GM06990 (cell line): ENCODE results near the gene PRDM15.

Experiments used
- DNase-seq: peaks from one replicate; pipeline ENCODE4 v3.0.0-alpha.2; 2011; ENCODE audit not compliant: insufficient read length; ENCODE audit errors: extremely low read depth
- H3K27me3 ChIP-seq: replicated peaks from 2 replicates; pipeline ENCODE4 v1.6.0; 2011; ENCODE audit warnings: low read length; ENCODE audit not compliant: control insufficient read depth, insufficient read depth
- H3K36me3 ChIP-seq: 2 replicates; pipeline ENCODE4 v1.5.1; 2011; ENCODE audit warnings: low read length; ENCODE audit not compliant: control insufficient read depth, insufficient read depth
- H3K4me3 ChIP-seq: replicated peaks from 2 replicates; pipeline ENCODE4 v1.5.1; 2011; ENCODE audit warnings: low read depth, mild to moderate bottlenecking, control low read depth, low read length
- CTCF ChIP-seq: IDR thresholded peaks from 2 replicates; pipeline ENCODE4 v1.5.1; 2011; ENCODE audit warnings: low read length, control low read depth, mild to moderate bottlenecking, inconsistent platforms; ENCODE audit not compliant: insufficient read depth, poor library complexity, severe bottlenecking

PRDM15 gene

GRCh38 chr21:41779659-41780058 lies 99.5 kb downstream of the PRDM15 start:
- Histone ChIP-seq H3K4me3 (no peak overlapping the region), H3K36me3 (no peaks in the 10 kb centered on the region), H3K27me3 (no peaks in the 10 kb centered on the region; the same call in none of the 2 replicates)
- no peak for DNase-seq
- TF ChIP-seq CTCF = no peak

GRCh38 chr21:41778930-41779600 lies 100.1 kb downstream of the PRDM15 start:
- DNase-seq = no peak
- Histone ChIP-seq H3K36me3 (no peaks in the 10 kb centered on the region), H3K4me3 (no peak overlapping the region), H3K27me3 (no peaks in the 10 kb centered on the region; the same call in none of the 2 replicates)
- peak; percentile 9 for TF ChIP-seq CTCF

GRCh38 chr21:41777951-41778815 lies 101.0 kb downstream of the PRDM15 start:
- no peaks in the 10 kb centered on the region for H3K36me3 ChIP-seq
- TF ChIP-seq CTCF = peak; percentile 44
- H3K27me3 ChIP-seq = no peaks in the 10 kb centered on the region; the same call in none of the 2 replicates
- no peak for DNase-seq
- no peak overlapping the region for H3K4me3 ChIP-seq

- TF ChIP-seq CTCF = no peak
- no peak for DNase-seq
These were observed 102.4 kb downstream of the PRDM15 start for GRCh38 chr21:41776778-41777177.

GRCh38 chr21:41775149-41775472 lies 104.0 kb downstream of the PRDM15 start:
- no peak overlapping the region for H3K4me3 ChIP-seq
- H3K27me3 ChIP-seq = no peaks in the 10 kb centered on the region; the same call in none of the 2 replicates
- DNase-seq = no peak
- no peaks in the 10 kb centered on the region for H3K36me3 ChIP-seq
- no peak for TF ChIP-seq CTCF

More at GRCh38 chr21:41776778-41777177, 102.4 kb downstream of the PRDM15 start:
- Histone ChIP-seq H3K4me3 (no peak overlapping the region), H3K36me3 (no peaks in the 10 kb centered on the region), H3K27me3 (no peaks in the 10 kb centered on the region; the same call in none of the 2 replicates)
